Measurements from ENCODE around the gene GPATCH2L.

Gene GPATCH2L

GRCh38 chr14:76219873-76220272, 68.2 kb downstream of the GPATCH2L start (continued):
- TF ChIP-seq ZNF280C (tag by site-specific recombination; IDR thresholded peaks at IDR 0.05) (no peak), ZNF148 (tag by site-specific recombination; IDR thresholded peaks at IDR 0.05; ENCODE audit: borderline replicate concordance) (no peak), ZSCAN4 (tag by site-specific recombination; IDR thresholded peaks at IDR 0.05) (no peak), ZEB2 (tag by site-specific recombination; IDR thresholded peaks at IDR 0.05) (no peak), ZNF549 (tag by site-specific recombination; IDR thresholded peaks at IDR 0.05) (no peak), ZNF629 (tag by site-specific recombination; IDR thresholded peaks at IDR 0.05) (no peak), PRDM4 (tag by site-specific recombination; IDR thresholded peaks at IDR 0.05) (no peak), GLI2 (tag by site-specific recombination; IDR thresholded peaks at IDR 0.05; ENCODE audit: borderline replicate concordance, low read depth) (no peak)

GRCh38 chr14:76227450-76228050, 75.8 kb downstream of the GPATCH2L start:
- H3K27ac ChIP-seq (ENCODE audit: extremely low read depth, low read depth, low read length): no peak overlapping the region
- H3K4me3 ChIP-seq (ENCODE audit: low read depth, low read length): no peak overlapping the region
- no peaks in the 10 kb centered on the region for H3K4me1 ChIP-seq (ENCODE audit: control insufficient read depth, insufficient read depth, low read length)
- ChIA-PET CTCF (no interaction called here), POLR2A (no interaction called here)
- peaks cover 0 to 5% of the 10 kb centered on the region in 2 experiments; a peak in 1 of 3 replicates for H3K36me3 ChIP-seq (ENCODE audit: control insufficient read depth in 2 of 2, insufficient read depth in 1 of 2, low read length in 2 of 2)
- H3K9me3 ChIP-seq (ENCODE audit: control insufficient read depth, insufficient read depth, low read depth, low read length): no peaks in the 10 kb centered on the region
- TF ChIP-seq TCF7L2 (IDR thresholded peaks at IDR 0.05; ENCODE audit: borderline replicate concordance, low read depth, low read length) (no peak), ZFHX2 (tag by site-specific recombination; conservative IDR thresholded peaks at IDR 0.05) (peak; percentile 46; the same call in 1 of the 2 replicates), ZNF114 (tag by site-specific recombination; IDR thresholded peaks at IDR 0.05) (no peak), ZNF121 (tag by site-specific recombination; IDR thresholded peaks at IDR 0.05) (no peak), ZNF658 (tag by site-specific recombination; IDR thresholded peaks at IDR 0.05) (no peak), BCL6B (tag by site-specific recombination; IDR thresholded peaks at IDR 0.05) (no peak), ZNF843 (tag by site-specific recombination; IDR thresholded peaks at IDR 0.05) (no peak)
